HEK293T (cell line): ENCODE results near the gene RER1.

Experiments used
- ARNT ChIP-seq: fragments of 450-650 bp; IDR thresholded peaks from 2 replicates; pipeline ENCODE4 v1.6.1; 2017; ENCODE audit warnings: mild to moderate bottlenecking
- BHLHE40 ChIP-seq: fragments of 450-650 bp; IDR thresholded peaks from 2 replicates; pipeline ENCODE4 v1.6.1; 2016; ENCODE audit warnings: mild to moderate bottlenecking, moderate library complexity, borderline replicate concordance
- ELF4 ChIP-seq: fragments of 450-650 bp; IDR thresholded peaks from 2 replicates; pipeline ENCODE4 v1.6.1; 2017; ENCODE audit warnings: antibody characterized with exemption
- FOXA1 ChIP-seq: fragments of 450-650 bp; IDR thresholded peaks from 2 replicates; pipeline ENCODE4 v1.6.1; 2016; ENCODE audit warnings: mild to moderate bottlenecking
- FOXK2 ChIP-seq: fragments of 450-650 bp; IDR thresholded peaks from 2 replicates; pipeline ENCODE4 v1.6.1; 2016; ENCODE audit warnings: mild to moderate bottlenecking
- FOXM1 ChIP-seq: fragments of 450-650 bp; IDR thresholded peaks from 2 replicates; pipeline ENCODE4 v1.6.1; 2017; ENCODE audit warnings: mild to moderate bottlenecking, borderline replicate concordance
- HDGF ChIP-seq: fragments of 450-650 bp; IDR thresholded peaks from 2 replicates; pipeline ENCODE4 v1.6.1; 2017; ENCODE audit warnings: antibody characterized with exemption, borderline replicate concordance
- L3MBTL2 ChIP-seq: fragments of 450-650 bp; conservative IDR thresholded peaks from 2 replicates; pipeline ENCODE4 v1.6.1; 2016; ENCODE audit warnings: mild to moderate bottlenecking
- SP1 ChIP-seq: fragments of 450-650 bp; IDR thresholded peaks from 2 replicates; pipeline ENCODE4 v1.6.1; 2017
- SUZ12 ChIP-seq: fragments of 450-650 bp; IDR thresholded peaks from 2 replicates; pipeline ENCODE4 v1.6.1; 2016; ENCODE audit warnings: mild to moderate bottlenecking
- TARDBP ChIP-seq: fragments of 450-650 bp; IDR thresholded peaks from 2 replicates; pipeline ENCODE4 v1.6.1; 2016
- ZNF384 ChIP-seq: fragments of 450-650 bp; IDR thresholded peaks from 2 replicates; pipeline ENCODE4 v1.6.1; 2016
- TF ChIP-seq, protein P1 (sequence below): fragments of 450-650 bp; IDR thresholded peaks from 2 replicates; pipeline ENCODE4 v1.6.1; 2016

DNA sequence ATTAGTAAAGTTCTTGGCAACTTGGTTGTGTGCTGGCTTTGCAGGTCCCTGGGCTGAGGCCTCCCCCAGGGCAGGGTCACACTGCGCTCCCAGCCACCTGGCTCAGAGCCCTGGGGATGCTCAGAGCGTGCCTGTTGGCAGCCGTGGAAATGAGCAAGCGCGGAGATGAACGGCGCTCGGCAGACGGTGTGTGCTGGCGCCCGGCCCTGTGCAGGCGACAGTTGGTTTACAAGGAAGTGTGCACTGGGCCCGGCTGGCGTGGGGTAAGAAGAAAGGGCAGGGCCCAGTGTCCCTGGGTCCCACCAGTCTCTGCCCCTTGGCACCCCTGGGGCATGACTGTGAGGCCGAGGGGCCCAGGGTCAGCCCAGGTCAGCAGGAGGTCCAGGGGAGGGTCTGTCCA is 46.4 kb downstream of the RER1 start:
- TF ChIP-seq FOXM1 (no peak), BHLHE40 (no peak), FOXA1 (no peak), FOXK2 (no peak), ELF4 (no peak), ARNT (no peak), SP1 (no peak), TARDBP (no peak), SUZ12 (no peak), ZNF384 (no peak), L3MBTL2 (no peak), HDGF (no peak)
- TF ChIP-seq, protein P1, sequence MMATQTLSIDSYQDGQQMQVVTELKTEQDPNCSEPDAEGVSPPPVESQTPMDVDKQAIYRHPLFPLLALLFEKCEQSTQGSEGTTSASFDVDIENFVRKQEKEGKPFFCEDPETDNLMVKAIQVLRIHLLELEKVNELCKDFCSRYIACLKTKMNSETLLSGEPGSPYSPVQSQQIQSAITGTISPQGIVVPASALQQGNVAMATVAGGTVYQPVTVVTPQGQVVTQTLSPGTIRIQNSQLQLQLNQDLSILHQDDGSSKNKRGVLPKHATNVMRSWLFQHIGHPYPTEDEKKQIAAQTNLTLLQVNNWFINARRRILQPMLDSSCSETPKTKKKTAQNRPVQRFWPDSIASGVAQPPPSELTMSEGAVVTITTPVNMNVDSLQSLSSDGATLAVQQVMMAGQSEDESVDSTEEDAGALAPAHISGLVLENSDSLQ = no peak
